GM21390 (cell line): Measurements from ENCODE around the gene SFI1.
"Not testable (repeated sequence)": the region's sequence is repeated elsewhere in the genome, so short reads cannot be mapped to it uniquely, and the experiment has no call there.

ENCODE experiments used
- ATAC-seq: cut with Tn5 transposase; IDR thresholded peaks from one replicate; pipeline ENCODE4 v1.9.1; 2021; ENCODE audit not compliant: unreplicated experiment

Gene SFI1

DNA sequence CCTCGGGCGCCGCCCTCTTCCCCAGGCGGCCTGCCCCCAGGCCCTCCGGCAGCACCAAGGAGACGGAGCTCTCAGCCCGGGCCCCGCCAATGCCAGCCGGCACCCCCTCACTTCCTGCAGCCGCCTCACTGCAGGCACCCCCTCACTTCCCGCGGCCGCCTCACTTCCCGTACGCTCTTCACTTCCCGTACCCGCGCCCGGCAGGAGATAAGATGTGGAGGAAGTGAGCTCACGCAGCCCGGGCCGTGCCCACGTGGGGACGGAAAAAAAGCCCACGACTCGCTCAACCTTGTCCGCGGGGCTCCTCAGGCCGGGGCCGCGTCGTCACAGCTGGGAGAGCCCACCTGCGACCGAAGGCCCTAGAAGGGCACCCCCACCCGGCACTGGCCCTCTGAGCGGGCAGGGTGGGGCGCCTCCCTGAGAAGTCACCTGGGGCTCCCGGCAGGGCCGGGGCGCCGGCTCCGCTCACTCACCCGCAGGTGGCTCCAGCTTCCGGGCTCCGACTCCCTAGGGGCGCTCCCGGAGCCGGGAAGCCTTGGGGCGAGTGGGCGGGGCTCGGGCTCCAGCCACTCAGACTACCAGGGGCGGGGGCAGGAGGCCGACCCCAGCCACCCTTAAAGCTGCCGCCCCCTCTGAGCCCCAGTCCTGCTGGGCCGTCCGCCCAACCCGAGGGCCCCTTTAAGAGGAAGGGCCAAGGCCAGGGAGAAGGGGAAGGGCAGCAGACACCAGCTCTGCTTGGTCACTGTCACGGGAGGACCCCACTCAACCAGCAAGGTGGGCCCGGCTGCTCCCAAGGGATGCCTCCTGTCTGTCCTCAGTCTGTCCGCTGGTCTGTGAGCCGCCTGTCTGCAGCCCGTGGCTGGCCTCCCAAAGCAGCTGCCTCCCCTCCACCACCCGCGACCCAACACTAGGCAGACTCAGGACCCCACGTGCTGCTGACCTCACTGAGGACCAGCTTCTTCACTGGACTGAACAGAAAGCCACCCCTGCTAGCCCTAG is 134.3 kb downstream of the SFI1 start:
- ATAC-seq: peak; percentile 53

DNA sequence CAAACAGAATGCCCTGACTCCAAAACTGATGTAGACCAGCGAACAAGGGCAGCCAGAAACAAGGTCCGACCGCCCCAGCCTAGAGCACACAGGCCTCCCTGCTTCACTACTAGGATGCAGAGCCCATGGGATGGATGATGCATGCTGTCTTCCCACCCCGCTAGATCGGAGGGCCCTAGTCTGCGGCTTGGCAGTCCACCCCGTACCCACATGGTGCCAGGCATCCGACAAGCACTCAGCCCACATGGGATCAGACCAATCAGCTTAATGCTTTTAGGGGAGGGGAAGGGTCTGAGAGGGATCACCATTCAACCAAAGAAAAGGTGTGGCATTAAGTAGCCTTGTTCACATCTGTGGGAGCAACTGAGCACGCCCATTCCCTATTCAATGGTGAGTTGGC is 135.1 kb downstream of the SFI1 start:
- no peak for ATAC-seq

DNA sequence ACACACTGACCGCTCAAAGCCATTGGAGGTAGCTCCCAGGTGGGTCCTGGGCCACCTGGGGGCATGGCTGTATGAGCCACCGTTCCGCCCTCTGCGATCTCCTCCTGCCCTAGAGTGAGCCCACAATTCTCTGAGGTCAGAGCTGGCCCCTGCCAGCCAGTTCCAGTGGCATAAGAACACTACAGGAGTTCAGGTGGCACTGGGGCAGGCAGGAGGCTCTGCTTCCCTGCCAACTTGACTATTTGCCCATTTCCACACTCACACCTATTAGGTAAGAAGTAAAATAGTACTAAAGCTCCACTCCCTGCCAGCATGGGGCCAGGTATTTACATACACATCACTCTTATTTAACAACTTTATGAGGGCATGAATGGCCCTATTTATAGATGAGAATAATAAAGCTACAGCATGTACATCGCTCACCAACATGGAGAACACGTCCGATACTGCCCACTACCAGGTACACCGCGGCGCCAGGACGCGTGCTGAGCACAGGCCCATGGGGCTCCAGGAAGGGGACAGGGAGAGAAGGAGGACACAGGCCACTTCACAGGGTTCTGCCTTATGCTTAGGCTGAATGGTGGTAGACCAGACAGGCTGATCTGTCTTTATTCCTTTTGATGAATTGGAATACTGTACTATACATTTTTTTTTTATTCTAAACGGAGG is 139.4 kb downstream of the SFI1 start:
- ATAC-seq: no peak

DNA sequence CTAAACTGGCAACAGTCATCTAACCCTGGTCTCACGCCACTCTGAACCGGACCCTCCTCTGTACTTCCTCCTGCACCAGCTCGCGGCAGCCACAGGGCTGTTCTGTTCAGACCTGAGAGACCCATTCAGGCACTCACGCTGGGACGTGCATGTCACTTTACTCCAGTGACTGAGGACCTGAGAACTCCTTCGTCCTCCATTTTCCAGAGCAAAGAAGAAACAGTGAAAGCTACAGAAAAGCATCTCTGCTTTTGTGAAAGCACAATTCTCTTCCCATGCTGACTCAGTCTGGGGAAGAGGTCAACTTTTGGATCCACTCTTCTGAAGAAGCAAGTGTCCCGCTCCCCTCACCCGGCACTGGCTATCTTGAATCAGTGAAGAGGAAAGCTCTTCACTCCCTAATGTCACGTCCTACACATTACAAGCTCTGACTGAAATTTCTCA is 141.1 kb downstream of the SFI1 start:
- peak; percentile 55 for ATAC-seq

DNA sequence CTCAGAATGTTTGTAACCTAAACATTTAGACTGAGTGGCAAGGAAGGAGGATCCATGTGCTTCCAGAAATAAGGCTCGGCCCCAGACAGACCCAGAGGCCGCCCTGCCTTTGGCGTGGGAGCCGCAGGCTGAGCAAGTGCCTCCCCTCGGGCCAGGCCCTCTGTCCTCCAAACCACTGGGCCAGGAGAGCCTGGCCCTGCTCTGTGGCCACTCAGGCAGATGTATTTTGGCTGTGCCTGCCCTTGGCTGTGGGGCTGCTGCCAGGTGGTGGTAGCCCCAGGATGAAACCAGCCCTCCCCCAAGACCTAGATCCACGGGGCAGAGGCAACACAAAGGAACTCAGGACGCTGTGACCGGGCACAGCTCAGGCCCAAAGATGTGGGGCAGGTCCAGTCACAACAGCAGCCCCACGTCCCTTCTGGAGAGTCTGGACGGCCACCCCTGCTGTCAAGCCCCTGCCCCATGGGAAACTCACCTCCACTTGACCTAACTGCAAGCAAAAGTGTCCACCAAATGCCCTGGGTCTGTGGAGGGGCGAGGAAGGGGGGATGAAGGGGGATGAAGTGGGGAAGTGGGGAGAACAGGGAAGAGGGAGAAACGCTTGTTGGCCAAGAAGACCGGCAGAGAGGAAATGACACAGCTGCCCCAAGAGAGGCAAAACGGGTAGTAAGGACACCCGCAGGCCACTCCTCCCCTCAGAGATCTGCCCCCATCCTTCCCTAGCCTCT is 141.7 kb downstream of the SFI1 start:
- peak; percentile 35 for ATAC-seq

DNA sequence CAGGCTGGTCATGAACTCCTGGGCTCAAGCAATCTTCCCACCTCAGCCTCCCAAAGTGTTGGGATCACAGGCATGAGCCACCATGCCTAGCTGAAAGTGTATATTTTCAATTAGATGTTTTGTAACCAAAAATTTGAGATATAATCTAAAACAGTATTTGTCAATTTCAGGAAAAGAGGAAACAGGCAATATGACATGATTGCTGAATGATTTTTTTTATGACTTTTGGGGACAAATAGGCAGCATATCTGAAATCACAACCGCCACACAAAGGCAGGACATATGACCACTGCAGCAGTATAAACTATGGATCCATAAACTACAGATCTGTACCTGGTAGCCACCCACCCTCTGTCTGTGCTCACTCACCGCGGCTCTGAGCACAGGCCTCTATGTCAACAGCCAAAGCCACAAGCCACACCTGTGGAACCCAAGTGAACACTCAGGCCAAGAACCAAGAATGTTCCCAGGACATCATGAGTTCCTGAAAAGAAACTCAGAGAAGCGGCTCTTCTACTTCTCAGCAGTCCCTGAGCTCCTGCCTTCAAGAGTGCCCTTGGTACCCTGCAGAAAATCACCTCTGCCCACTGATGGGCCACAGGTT is 143.2 kb downstream of the SFI1 start:
- ATAC-seq: no peak

DNA sequence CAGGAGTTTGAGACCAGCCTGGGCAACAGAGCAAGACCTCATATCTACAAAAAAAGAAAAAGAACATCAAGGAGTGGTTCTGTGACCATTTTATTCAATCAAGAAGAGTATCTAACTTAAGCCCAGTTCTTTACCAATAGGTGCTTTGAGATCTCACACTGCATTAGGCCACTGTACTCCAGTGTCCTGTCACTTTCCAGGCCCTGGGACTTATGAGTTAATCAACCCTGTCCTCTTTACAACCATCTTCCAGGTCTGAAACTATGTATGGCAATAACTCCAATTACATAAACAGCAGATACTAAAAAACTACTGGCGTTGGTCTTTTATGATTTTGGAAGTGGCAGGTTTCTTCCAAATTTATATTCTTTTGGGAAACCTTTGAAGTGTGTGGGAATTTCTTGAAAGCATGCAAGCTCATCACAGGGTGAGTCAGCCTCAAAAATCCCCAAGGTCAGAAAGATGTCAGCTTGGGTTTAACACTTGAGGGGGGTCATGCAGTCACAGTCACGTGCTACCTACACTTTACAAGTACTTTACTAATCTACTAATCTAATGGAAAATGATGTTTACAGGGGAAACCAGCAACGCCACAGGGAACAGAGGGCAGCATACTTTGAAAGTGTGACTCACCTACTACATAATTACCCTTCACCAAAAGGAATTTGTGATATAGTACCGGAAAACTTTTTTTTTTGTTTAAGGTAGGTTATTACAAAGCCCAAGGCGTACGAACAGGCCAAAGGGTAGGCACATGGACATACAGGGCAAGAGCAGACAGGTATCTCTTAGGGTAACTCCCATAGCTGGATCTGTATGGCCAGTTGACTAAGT is 150.1 kb downstream of the SFI1 start:
- no peak for ATAC-seq

DNA sequence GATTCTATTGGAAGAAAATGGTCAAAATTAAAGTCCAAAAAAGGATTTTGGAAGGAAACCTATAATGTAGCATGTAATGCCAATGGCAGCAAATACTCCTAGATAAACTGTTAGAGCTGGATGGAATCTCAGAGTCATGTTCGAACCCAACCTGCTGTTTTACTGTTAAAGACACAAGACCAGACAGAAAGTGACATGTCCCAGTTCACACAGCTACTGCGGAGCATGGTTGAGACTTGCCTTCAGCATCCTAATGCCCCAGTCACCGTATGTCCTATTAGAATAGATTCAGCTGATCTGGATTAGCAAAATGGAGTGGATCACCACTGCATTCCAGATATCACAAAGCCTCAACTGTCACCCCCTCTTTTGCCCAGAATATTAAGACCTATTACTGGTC is 150.7 kb downstream of the SFI1 start:
- ATAC-seq: no peak

DNA sequence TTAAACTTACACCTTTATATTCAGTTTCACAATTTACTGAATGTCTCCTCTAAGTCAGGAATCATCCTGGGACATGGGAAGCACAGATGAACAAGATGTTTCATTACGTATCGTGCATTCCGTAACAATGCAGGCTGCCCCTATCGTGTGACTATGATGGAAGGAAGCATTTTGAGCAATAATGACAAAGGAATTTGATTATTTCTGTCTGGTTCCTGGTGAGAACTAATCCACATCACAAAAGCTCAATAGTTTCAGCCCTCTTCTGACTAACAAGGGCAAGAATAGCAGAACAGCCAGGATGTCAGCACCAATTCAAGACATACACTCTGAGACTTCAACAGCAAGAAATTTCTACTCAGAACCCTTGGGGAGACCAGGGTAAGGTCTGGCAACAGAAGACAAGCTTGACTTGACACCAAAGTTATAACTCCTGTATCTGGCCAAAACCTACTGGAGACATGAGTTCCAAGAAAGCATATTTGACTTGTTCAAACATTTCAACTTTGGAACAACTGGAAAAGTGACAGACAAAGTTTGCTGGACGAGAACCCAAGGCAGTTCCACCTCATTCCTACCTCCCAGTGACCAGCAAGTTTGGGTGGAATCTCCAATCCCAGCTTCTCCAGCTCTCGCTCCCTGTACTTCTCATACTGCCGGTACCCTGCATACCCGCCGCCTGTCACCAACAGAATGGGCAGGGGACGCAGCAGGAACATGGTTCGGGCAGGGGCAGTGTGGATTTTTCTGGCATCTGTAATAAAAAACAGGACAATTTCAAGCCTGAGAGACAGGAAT is 151.4 kb downstream of the SFI1 start:
- ATAC-seq: no peak

DNA sequence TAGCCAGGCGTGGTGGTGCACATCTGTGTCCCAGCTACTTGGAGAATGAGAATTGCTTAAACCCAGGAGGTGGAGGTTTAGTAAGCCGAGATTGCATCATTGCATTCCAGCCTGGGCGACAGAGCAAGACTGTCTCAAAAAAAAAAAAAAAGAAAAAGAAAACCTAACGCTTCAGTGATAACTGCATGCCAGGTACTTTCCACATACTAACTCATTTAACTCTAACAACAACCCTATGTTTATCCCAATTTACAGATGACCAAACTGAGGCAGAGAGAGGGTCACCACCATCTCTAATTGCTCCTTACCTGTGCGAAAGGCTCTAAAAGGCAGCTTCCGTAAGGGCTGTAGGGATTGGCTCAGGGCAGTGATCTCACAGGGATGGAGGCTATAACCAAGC is 154.1 kb downstream of the SFI1 start:
- ATAC-seq: no peak

DNA sequence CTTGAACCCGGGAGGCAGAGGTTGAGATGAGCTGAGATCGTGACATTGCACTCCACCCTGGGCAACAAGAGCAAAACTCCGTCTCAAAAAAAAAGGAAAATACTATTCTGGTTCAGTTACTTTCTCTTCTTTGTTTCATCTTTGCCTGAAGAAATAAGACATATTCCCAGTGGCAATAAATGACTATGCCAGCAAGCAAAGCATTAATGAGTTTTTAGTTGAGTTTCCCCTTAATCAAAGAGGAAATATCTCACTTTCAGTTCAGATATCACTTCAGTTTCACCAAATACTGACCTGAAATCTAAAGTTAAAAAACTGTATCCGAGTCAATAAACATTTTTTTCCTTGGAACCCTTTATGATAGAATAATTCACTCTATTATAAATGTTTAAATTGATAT is 155.3 kb downstream of the SFI1 start:
- no peak for ATAC-seq

DNA sequence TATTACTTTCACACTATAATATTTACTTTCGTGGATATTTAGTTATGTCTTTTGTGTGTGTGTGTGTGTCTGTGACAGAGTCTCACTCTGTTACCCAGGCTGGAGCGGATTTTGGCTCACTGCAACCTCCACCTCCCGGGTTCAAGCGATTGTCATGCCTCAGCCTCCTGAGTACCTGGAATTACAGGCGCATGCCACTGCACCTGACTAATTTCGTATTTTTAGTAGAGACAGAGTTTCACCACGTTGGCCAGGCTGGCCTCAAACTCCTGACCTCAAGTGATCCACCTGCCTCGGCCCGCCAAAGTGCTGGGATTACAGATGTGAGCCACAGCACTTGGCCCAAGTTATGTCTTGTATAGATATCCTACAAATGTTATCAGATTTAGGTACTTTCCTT is 155.8 kb downstream of the SFI1 start:
- ATAC-seq: no peak

DNA sequence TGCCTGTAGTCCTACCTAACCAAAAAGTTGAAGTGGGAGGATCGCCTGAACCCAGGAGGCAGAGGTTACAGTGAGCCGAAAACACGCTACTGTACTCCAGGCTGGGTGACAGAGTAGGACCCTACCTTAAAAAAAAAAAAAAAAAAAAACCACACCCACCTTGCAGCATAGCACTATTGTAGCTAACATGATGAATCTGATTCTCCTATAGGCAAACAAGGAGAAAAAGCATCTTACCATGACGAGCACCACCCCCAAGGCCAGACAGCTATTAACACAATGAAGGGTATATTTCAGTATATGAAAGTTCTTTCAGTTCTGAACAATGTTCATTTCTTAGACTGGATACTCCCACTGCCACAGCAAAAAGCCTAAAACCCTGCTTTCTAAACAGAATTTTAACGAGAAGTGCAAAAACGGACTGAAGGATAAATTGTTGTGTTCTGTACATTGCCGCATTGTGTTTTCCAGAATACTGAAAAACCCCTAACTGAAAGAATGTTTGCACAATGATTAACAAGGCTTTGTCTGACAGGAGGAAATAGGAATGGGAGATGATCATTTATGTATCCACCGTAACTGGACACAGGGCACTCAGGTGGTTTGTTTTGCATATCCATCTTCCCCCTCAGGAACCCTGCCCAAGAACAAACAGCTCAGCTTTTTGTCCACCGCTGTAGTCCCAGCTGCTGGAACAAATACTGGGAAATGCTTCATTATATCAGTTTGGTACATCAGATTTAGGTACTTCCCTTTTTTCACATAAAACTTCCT is 156.8 kb downstream of the SFI1 start:
- ATAC-seq: no peak

DNA sequence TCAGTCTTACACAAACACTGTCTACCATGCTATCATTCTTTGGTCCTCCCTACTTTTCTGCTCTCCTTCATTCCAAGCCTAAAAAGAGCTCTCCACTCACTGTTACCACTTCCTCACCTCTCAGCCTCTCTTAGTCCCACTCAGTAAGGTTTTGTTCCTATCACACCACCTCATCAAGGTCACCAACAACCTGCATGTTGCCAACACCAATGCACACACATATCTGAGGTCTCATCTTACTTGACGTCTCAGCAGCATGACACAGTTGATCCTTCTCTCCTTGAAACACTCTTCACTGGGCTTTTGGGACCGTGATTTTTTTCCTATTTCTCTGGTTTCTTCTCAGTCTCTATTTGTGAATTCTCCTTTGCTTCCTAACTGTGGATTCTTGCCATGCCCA is 157.6 kb downstream of the SFI1 start:
- ATAC-seq: no peak

DNA sequence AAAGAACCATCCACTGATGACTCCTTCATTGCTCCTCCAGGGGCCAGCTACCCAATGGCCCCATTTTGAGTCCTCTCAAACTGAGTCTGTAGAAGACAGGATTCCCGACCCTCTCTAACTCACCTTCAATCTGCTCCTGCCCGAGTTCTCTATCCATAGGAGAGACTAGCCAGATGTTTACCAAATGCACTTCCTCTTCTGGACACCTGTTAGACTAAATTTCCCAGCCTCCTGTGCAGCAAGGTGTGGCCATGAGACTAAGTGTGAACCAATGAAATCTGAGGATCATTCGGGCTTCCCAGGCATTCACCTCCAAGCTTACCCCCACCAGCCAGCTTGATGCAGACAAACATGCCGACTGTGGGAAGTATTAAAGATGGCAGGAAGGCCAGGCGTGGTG is 158.1 kb downstream of the SFI1 start:
- ATAC-seq: no peak

DNA sequence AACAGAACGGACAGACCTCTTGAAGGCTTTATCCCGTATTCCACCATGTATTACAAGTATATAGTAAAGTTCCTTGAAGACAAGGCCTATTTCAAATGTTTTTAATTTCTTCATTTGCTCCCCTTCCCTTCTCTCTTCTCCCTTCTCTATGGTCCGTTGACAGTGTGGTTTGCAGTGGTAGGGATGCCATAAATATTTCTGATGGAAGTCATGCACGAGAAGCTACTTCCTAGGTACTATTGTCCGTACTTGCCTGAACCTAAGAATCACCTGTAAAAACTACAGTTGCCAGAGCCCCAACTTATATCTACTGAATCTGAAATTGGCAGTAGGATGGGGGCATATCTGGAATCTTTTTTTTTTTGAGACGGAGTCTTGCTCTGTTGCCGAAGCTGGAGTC is 162.9 kb downstream of the SFI1 start:
- ATAC-seq: no peak

DNA sequence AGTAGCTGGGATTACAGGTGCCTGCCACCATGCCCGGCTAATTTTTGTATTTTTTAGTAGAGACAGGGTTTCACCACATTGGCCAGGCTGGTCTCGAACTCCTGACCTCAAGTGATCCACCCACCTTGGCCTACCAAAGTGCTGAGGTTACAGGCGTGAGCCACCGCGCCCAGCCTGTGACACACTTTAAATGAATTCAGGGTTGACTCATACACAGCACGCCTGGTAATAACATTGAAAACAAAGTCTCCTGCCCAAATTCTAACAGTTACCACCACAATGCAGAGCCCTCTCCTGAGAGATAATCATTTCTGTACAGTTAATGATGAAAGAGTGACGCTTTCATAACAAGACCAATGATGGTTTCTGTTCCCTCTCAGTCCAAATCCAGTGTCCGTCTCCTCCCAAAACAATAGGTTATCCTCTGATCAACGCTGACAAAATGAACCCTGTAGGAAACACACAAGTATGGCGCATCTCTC is 164.6 kb downstream of the SFI1 start:
- not testable (repeated sequence) for ATAC-seq

DNA sequence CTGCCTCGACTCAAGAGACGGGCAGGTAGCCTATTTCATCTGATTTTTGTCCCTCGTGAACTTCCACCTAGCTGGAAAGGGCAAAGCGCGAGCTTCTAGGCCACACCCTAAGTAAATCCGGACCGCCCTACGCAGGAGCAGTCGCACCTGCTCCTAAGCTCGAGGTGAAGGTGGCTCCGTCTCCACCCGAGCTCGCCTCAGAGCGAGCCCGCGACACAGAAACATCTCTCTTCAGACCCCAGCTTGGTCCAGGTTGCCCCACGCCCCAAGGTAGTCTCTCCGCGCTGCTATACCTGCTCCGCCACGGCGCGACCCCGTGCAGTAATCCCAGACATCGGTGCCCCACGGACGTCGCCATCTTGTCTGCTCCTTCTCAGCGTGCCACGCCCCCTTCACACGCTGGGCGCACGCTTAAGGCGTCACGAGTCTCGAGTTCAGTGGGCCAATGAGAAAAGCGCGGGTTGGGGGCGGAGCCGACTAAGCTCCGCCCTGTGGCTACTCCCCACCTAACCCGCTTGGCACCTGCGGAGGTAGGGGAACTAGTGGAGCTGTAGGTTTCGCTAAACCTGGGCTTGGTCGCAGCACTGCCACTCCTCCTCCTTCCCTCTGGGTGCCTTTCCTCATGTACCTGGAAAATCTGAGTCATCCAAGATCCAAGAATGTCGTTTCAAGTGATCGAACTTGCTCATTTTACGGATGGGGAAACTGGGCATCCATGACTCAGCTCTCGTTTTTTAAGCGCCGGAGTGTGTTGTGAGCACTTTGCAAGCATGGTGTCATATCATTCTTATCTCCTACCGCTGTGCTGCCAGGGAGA is 165.7 kb downstream of the SFI1 start, which contains the start of gene PISD:
PISD (minus strand) TSS at position 365 of the 817 bp plus-strand sequence; CDS start at position 358, 7 bp downstream.
- peak; percentile 68 for ATAC-seq
